CD4-positive, alpha-beta T cell (primary cell): ENCODE measurements around the gene RFC4. TPM values are rescaled to one million over a fixed set of nuclear protein-coding genes. Genes with fewer than 3 reads are reported as not detected.
A peak's percentile ranks its signal among the peaks of the same experiment; 100 is the strongest.

Experiments
- ATAC-seq: fragments of 200-7000 bp; cut with Tn5 transposase; one replicate; pipeline ENCODE4 v1.10.0; 2022; ENCODE audit warnings: mild to moderate bottlenecking; ENCODE audit not compliant: poor library complexity
- CTCF ChIA-PET: fragments of 350-600 bp; sonication (Branson Sonifier 250); formaldehyde crosslinking; loops from one replicate; lab custom pipeline; 2021; ENCODE audit warnings: antibody characterized with exemption, inconsistent platforms; lab: Charles Lee
- POLR2A ChIA-PET: fragments of 350-600 bp; sonication (Branson Sonifier 250); formaldehyde crosslinking; loops from one replicate; lab custom pipeline; 2021; ENCODE audit warnings: antibody characterized with exemption, inconsistent platforms; lab: Charles Lee
- DNase-seq, 14 experiments: peaks; one replicate each; pipeline ENCODE4 v3.0.0-alpha.2; 2013 to 2020; ENCODE audit warnings: mixed read lengths in 2 of 14
- H3K27ac ChIP-seq, 2 donors: one replicate each; pipeline versions ENCODE4 v1.5.1 to v1.7.0; 2013; ENCODE audit warnings: low read length in 2 of 2, low read depth in 1 of 2, mild to moderate bottlenecking in 1 of 2
- H3K27me3 ChIP-seq, 2 experiments: 1 replicate in 1 of 2; 2 replicates in 1 of 2; pipeline versions ENCODE4 v1.6.1 to v1.7.0; 2013; ENCODE audit warnings: low read length in 2 of 2, control low read depth in 1 of 2, mild to moderate bottlenecking in 1 of 2, moderate library complexity in 1 of 2; ENCODE audit not compliant: insufficient read depth in 2 of 2, control insufficient read depth in 1 of 2
- H3K36me3 ChIP-seq: one replicate; pipeline ENCODE4 v1.6.1; 2013; ENCODE audit warnings: low read length, control low read depth; ENCODE audit not compliant: insufficient read depth
- H3K4me1 ChIP-seq: one replicate; pipeline ENCODE4 v1.6.1; 2013; ENCODE audit warnings: low read length, control low read depth; ENCODE audit not compliant: insufficient read depth
- H3K4me3 ChIP-seq: one replicate; pipeline ENCODE4 v1.5.1; 2013; ENCODE audit warnings: mild to moderate bottlenecking, low read length, moderate library complexity
- H3K9me3 ChIP-seq, 2 experiments: 1 replicate in 1 of 2; 2 replicates in 1 of 2; pipeline versions ENCODE4 v1.6.1 to v1.7.0; 2013; ENCODE audit warnings: low read length in 2 of 2, mild to moderate bottlenecking in 2 of 2, control low read depth in 1 of 2, moderate library complexity in 1 of 2; ENCODE audit not compliant: control insufficient read depth in 1 of 2, insufficient read depth in 1 of 2
- H3K27ac Mint-ChIP-seq: one replicate; pipeline ENCODE4 v1.8.0; 2020; ENCODE audit warnings: mixed read lengths
- H3K27me3 Mint-ChIP-seq: one replicate; pipeline ENCODE4 v1.8.0; 2021; ENCODE audit warnings: mixed read lengths
- H3K36me3 Mint-ChIP-seq: one replicate; pipeline ENCODE4 v1.8.0; 2021; ENCODE audit warnings: low read depth, mixed read lengths
- H3K4me1 Mint-ChIP-seq: one replicate; pipeline ENCODE4 v1.8.0; 2021; ENCODE audit warnings: low read depth, mixed read lengths
- H3K4me3 Mint-ChIP-seq: one replicate; pipeline ENCODE4 v1.8.0; 2020; ENCODE audit warnings: mild to moderate bottlenecking, mixed read lengths
- H3K9me3 Mint-ChIP-seq: one replicate; pipeline ENCODE4 v1.8.0; 2020; ENCODE audit warnings: mixed read lengths
- intact Hi-C, 2 experiments: fragments of 100-400 bp; cut with DNase I in 1 of 2; cut with micrococcal nuclease in 1 of 2; formaldehyde crosslinking; loops; one replicate each; pipeline versions ENCODE4 v1.15.1 to v1.9.0; 2023 to 2025; cut with DNase I, micrococcal nuclease
- microRNA-seq: library from miRNA; unstranded; fragments of <30 nt; microRNA quantifications from one replicate; pipeline ENCODE4 v1.2.0, GENCODE V29; 2021; ENCODE audit warnings: borderline microRNAs expressed, borderline replicate concordance
- total RNA-seq, 174 experiments: library from RNA in 2 of 174; stranded (reverse) in 2 of 174; gene quantifications; one replicate each; pipeline ENCODE4 v1.2.3 and lab custom pipeline; 2021 to 2026
- TF ChIP-seq, protein P1 (sequence below): fragments of 200-600 bp; IDR thresholded peaks from one replicate; pipeline ENCODE4 v1.8.0; 2022; ENCODE audit warnings: antibody characterized with exemption, mild to moderate bottlenecking

RFC4 gene
- total RNA-seq, 2 experiments from 2014 or later = 8.6 to 12.6 TPM

DNA sequence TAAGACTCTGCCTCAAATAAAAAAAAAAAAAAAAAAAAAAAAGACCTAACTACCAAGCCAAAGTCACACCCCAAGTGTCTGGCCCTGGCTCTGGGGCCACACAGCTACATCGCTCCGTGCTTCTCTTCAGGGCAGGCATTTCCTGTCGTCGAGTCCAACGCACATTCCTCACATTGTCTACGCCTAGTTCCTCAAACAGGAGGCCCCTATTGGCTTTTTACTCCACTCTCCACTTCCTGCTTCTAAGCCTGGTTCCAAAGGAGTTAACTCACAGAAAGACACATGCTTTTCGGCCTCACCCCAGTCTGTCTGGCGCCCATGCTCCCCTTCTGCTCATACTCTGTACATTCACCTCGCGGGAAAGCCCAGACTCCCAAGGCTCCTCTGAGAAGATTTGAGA lies 60.3 kb downstream of the RFC4 start:
- Mint-ChIP-seq H3K27ac (no peak overlapping the region), H3K9me3 (no peaks in the 10 kb centered on the region), H3K4me1 (no peaks in the 10 kb centered on the region), H3K36me3 (no peaks in the 10 kb centered on the region), H3K4me3 (no peak overlapping the region), H3K27me3 (no peaks in the 10 kb centered on the region)
- Histone ChIP-seq H3K36me3 (no peaks in the 10 kb centered on the region), H3K9me3 (no peaks in the 10 kb centered on the region), H3K4me1 (no peaks in the 10 kb centered on the region), H3K4me3 (no peak overlapping the region), H3K27me3 (no peaks in the 10 kb centered on the region), H3K27ac (no peak overlapping the region)
- TF ChIP-seq, protein P1, sequence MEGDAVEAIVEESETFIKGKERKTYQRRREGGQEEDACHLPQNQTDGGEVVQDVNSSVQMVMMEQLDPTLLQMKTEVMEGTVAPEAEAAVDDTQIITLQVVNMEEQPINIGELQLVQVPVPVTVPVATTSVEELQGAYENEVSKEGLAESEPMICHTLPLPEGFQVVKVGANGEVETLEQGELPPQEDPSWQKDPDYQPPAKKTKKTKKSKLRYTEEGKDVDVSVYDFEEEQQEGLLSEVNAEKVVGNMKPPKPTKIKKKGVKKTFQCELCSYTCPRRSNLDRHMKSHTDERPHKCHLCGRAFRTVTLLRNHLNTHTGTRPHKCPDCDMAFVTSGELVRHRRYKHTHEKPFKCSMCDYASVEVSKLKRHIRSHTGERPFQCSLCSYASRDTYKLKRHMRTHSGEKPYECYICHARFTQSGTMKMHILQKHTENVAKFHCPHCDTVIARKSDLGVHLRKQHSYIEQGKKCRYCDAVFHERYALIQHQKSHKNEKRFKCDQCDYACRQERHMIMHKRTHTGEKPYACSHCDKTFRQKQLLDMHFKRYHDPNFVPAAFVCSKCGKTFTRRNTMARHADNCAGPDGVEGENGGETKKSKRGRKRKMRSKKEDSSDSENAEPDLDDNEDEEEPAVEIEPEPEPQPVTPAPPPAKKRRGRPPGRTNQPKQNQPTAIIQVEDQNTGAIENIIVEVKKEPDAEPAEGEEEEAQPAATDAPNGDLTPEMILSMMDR = no peak
- POLR2A ChIA-PET = no interaction called here
- no peak for ATAC-seq
- intact Hi-C loops = no loop called here
- peak in 2 of 14 experiments; percentile 10 to 46 for DNase-seq
- CTCF ChIA-PET = no interaction called here

DNA sequence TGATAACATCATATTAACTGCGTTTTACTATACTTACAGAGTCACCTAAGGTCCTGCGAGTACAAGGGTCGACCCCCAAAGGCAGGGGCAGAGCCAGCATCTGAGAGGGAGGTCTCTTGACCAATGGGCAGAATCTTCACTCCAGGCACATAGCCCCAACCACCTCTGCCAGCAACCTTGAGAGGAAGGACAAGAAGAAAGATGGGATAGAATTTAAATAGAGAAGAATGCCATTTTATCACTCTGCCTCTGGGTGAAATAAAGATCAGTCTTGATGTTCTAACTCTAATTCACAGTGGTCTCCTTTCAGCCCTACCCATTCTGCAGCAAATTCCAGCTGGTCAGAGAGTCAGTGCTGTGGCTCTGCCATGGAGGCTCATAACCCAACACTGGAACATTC lies 62.6 kb downstream of the RFC4 start:
- no peaks in the 10 kb centered on the region for H3K36me3 ChIP-seq
- CTCF ChIA-PET = no interaction called here
- no peaks in the 10 kb centered on the region for H3K27me3 Mint-ChIP-seq
- intact Hi-C loops = no loop called here
- no peaks in the 10 kb centered on the region for H3K36me3 Mint-ChIP-seq
- no peaks in the 10 kb centered on the region for H3K27me3 ChIP-seq
- no peak overlapping the region for H3K27ac ChIP-seq
- H3K4me3 Mint-ChIP-seq = no peak overlapping the region
- ATAC-seq (no peak), DNase-seq (no peak)
- no peaks in the 10 kb centered on the region for H3K9me3 Mint-ChIP-seq
- no peak overlapping the region for H3K27ac Mint-ChIP-seq
- TF ChIP-seq, protein P1 = no peak
- no peaks in the 10 kb centered on the region for H3K4me1 Mint-ChIP-seq
- H3K9me3 ChIP-seq = no peaks in the 10 kb centered on the region
- H3K4me1 ChIP-seq = no peaks in the 10 kb centered on the region
- H3K4me3 ChIP-seq = no peak overlapping the region
- POLR2A ChIA-PET = no interaction called here

DNA sequence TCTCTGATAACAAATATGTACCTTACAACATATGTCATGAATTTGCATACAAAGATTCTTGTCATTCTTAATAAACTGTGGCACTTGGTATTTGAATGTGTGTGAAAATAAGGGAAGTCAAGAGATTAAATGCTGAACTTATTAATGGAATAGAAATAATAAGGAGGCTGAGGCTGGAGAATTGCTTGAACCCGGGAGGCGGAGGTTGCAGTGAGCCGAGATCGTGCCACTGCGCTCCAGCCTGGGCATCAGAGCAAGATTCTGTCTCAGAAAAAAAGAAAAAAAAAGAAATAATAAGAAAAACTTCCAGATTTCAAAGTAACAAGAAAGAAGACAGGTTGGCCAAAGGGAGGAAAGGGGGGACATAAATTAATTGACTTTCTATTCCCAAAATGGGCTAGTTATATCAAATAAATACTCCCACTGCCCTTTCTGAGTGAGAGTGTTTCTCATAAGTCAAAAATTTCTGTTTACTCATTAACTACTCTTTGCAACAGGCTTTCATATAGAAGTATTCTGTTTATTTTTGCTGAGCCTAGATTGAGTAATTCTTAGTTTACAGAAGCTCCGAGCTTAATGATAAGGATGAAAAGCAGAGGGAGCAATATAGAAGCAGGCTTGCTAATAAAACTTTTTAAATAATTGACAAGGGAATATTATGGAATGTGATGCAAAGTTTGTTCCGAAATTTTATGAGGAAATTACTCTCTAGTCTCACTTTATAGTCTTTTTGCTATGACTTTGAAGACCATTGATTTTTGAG lies 63.5 kb downstream of the RFC4 start:
- Histone ChIP-seq H3K36me3 (no peaks in the 10 kb centered on the region), H3K4me3 (no peak overlapping the region), H3K27me3 (no peaks in the 10 kb centered on the region), H3K9me3 (no peaks in the 10 kb centered on the region), H3K4me1 (no peaks in the 10 kb centered on the region), H3K27ac (no peak overlapping the region)
- intact Hi-C loops = no loop called here
- H3K4me3 Mint-ChIP-seq = no peak overlapping the region
- H3K36me3 Mint-ChIP-seq = no peaks in the 10 kb centered on the region
- H3K4me1 Mint-ChIP-seq = no peaks in the 10 kb centered on the region
- TF ChIP-seq, protein P1 = no peak
- no peak overlapping the region for H3K27ac Mint-ChIP-seq
- CTCF ChIA-PET = no interaction called here
- POLR2A ChIA-PET = no interaction called here
- no peak for ATAC-seq
- no peak for DNase-seq
- no peaks in the 10 kb centered on the region for H3K27me3 Mint-ChIP-seq
- no peaks in the 10 kb centered on the region for H3K9me3 Mint-ChIP-seq

Small RNA genes within 50 kb of the gene (microRNA-seq; reads per million reads assigned to microRNA genes)
- 105 reads per million, percentile 65 among the genes with 10 or more reads in this experiment for gene MIR1248

Other genes with a start within 250 kb of the RFC4 start
- 1 to 10 TPM; 7.6 to 8.1 TPM for gene TBCCD1, start 239.1 kb downstream of the RFC4 start, total RNA-seq
- 10 to 100 TPM; 69.3 to 70.3 TPM for gene DNAJB11, start 235.8 kb downstream of the RFC4 start, total RNA-seq
- not detected for gene AHSG, start 193.4 kb downstream of the RFC4 start, total RNA-seq
- gene FETUB, start 166.1 kb downstream of the RFC4 start, total RNA-seq = not detected
- gene HRG, start 140.5 kb downstream of the RFC4 start, total RNA-seq = not detected
- gene KNG1, start 89.1 kb downstream of the RFC4 start, total RNA-seq = not detected
- gene EIF4A2, start 22.9 kb downstream of the RFC4 start, total RNA-seq = 1,000 to 10,000 TPM; 1,039 to 1,046 TPM
- gene ADIPOQ, start 36.2 kb upstream of the RFC4 start, total RNA-seq = not detected
- gene ST6GAL1, start 124.0 kb upstream of the RFC4 start, total RNA-seq = 10 to 100 TPM; 27.6 to 29.1 TPM